Measurements from ENCODE around the gene LCLAT1.

LCLAT1 gene

GRCh38 chr2:30447149-30448045, at the start of gene LCLAT1:
LCLAT1 (plus strand) TSS chr2:30447246; CDS start chr2:30525591, 78,345 bp downstream.
- DNase-seq = peak; percentile 60

- DNase-seq = no peak
Observed at GRCh38 chr2:30398084-30398873, 48.8 kb upstream of the LCLAT1 start.

- DNase-seq = no peak
Observed at GRCh38 chr2:30400151-30400954, 46.7 kb upstream of the LCLAT1 start.

- no peak for DNase-seq
Observed at GRCh38 chr2:30402441-30403182, 44.4 kb upstream of the LCLAT1 start.

DNA sequence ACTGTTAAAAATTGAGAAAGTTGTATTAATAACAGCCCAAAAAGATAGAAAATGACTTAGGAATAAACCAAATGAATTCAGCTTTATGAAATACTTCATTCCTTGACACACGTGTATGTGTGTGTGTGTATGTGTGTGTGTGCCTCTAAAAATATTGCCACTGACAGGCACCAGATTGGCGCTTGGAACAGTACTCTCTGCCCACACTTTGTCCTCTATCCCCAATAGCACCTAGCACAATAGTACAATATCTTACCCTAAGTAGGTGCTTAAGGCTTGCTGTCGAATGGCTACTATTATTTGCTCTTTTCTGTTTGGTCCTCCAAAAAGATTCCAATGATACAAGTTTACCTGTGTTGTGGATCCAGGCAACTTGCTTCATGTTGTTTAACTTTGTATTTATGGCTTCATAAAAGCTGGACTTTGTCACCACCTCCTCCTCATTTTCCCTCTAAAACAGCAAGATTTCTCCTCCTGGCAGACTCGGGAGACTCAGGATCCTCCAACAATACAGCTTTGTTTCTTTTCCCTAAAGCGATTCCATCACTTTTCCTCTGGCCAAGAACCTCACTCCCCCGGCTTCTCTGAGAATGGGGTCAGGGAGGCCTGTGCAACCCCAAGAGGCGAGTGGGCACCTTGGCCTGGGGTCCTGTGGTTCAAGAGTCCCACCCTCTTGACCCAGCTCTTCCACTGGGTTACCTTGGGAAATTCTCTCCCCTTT, 43.3 kb upstream of the LCLAT1 start:
- no peak for DNase-seq

DNA sequence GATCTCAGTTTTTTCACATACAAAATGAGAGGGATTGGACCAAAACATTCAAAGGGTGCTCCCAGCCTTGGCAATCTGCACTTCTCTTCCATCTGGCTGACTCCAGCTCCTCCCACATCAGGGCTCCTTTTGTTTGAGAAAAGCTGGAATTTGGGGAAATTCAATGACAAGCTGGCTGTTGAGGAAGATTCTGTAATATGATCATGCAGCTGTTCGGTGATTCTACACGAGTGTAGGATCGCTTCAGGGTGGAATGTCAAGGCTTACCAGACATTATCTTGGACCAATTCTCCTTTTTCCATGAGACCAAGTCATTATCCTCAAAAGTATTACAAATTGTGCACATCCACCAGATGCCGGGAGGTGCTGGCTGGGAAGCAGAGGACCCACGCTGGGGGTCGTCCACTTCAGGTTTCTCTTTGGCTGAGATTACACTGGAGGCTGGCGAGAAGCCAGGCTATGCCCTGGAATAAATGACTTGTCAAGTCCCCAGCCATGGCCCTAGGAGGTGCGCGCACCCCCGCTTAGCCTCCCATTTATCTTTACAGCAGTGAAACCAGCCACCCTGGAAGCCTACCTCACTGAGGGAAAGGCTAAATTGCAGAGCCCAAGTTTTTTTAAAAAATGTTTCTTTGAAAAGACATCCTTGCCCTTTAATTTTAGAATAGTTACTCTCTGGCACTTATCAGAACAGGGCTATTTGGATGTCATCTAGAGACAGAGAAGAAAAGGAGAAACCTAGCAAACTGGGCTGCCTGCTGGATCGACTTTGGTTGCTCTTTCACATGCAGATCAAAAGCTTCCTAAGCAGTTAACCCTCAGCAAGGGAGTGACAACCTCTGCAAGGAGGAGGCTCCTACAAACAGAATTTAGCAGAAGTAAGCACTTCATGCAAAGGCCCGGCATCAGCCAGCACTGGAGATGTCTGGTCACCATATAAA, 42.5 kb upstream of the LCLAT1 start:
- peak; percentile 48 for DNase-seq

- DNase-seq = no peak
Observed at GRCh38 chr2:30405260-30405605, 41.8 kb upstream of the LCLAT1 start.

DNA sequence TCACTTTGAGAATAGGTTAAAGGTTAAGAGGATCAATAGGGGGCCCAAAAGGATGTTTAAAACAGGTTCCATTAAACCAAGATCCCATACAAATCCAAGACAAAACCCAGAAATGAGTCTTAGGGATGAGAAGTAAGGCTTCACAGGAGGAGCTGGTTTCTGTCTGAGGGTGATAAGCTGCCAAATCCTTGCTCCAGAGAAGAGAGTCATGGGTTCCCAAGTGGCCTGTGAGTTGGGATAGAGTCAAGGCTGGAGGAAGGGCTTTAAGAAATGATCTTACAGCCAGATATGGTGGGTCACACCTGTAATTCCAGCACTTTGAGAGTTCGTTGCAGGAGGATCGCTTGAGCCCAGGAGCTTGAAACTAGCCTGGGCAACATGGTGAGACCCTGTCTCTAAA, 40.2 kb upstream of the LCLAT1 start:
- no peak for DNase-seq

DNA sequence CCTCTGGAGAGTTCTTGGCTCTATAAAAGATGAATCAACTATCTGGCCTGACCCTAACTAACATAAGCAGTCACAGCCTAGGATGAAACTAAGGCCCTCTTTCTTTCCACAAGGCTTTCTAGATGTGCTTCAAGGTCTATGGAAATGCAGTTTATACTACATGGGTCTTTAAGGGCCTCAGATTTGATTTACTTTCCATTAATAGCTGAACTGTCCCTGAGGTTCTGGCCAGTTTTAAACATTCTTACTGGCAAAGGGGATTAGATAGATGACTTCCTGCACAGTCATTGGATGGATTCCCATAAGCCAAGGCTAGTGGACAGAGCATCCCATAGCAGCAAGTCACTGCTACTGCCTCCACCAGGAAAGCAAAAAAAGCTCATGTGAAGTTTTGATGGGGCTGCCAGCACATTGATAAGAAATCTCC, 38.1 kb upstream of the LCLAT1 start:
- no peak for DNase-seq

GRCh38 chr2:30410217-30410616, 36.8 kb upstream of the LCLAT1 start:
- DNase-seq = no peak

- DNase-seq = no peak
Observed at GRCh38 chr2:30412047-30412683, 34.9 kb upstream of the LCLAT1 start.

GRCh38 chr2:30412684-30413570, 34.1 kb upstream of the LCLAT1 start:
- no peak for DNase-seq

GRCh38 chr2:30414961-30415360, 32.1 kb upstream of the LCLAT1 start:
- DNase-seq = no peak

DNA sequence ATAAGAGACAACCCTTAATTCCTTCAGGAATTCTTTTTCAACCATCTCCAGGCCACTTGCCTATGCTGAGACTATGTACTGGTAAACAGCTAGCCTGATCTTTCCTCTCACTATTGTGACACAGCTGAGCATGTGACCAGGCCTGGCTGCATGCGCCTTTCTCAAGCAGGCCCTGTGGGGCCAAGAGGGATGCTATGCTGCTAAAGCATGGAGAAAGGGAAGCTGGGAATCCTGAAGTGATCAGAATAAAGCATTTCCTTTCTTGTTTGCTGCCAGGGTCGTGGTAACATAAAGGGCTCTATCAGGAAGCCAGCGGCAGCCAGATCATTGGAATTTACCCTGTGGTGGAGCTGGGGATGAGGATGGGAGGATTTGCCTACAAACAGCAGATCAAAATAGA, 29.8 kb upstream of the LCLAT1 start:
- no peak for DNase-seq

GRCh38 chr2:30421026-30421603, 25.9 kb upstream of the LCLAT1 start:
- no peak for DNase-seq

DNA sequence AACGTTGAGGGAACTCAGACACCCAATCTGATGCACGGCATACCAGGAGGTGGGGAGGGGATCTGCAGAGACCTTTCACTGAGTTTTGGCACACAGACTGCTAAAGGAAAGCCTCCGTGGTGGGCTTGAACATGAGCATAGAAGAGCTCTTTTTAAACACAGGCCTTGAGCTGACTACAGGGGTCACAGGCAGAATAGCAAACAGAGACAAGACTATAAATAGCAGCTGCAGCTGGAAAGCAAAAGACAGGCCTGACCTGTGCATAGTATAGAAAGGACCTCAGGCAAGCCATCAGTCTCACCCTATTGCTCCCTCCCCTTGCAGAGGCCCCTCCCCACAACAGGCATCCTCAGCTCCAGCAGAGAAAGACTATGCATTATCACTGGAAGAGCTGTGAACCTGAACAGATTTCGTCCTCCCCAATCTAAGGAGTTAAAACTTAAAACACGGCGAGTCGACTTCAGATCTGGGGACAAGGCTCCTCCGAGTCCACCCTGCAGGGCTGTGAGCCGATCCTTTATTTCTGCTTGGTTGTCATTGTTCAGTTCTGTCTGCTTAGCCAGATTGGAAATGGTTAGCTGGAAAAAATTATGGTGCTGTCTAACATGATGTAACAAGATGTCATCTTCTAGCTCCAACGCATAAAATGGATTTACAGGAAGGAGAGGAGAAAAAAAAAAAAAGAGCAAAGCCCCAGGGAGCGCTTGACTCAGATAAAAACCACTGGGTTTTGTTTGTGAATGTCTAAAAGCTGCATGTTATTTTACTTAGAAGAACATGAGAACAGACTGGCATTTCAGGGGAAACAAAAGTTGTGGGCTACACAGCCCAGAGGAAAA, 25.2 kb upstream of the LCLAT1 start:
- DNase-seq = no peak

DNA sequence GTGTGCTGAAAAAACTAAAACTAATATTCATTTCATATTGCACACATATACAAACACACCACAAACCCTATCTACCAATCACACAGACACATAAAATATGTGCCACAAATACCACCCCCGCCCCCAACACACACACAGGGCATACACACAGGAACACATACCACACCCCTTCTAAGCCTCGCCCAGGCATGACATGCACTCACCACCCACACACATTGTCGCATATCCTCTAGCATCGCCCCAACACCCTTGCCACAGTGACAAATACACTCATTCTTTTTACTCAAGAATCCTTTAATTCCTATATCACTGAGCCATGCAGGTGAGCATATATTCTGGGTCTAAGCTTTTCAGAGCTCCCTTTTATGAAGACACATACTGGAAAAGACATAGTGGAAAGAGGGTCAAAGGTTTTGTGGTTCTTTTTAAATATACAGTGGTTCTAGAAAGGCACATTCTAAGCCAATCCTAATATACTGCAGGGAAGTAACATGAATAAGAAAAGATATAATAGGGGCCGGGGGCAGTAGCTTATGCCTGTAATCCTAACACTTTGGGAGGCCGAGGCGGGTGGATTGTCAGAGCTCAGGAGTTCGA, 24.5 kb upstream of the LCLAT1 start:
- no peak for DNase-seq
